Adipose tissue (tissue), 3 donors: ENCODE data around the gene ATRN. TPM values are rescaled to one million over a fixed set of nuclear protein-coding genes. Genes with fewer than 3 reads are reported as not detected.

Experiments
- H3K27ac ChIP-seq: one replicate; pipeline ENCODE4 v1.5.1; 2013; ENCODE audit warnings: low read depth, low read length
- WGBS, 3 donors: extraction: QIAGEN DNeasy Blood & Tissue Kit; methylation state at CpG; one replicate each; pipeline ENCODE4 v1.1.7; 2013; 5-methylcytosine and 5-hydroxymethylcytosine counted together
- polyA plus RNA-seq, 3 donors: library from polyadenylated mRNA; stranded (reverse); fragments of 200-250 nt; gene quantifications; one replicate each; pipeline ENCODE4 v1.2.3, GENCODE V29; 2013
- donor health status: healthy with polysubstance abuse.
- donor health status: Bipolar disorder and iron deficiency.
- donor health status: healthy.

ATRN gene
- polyA plus RNA-seq, 3 donors: 4.3 to 11.6 (median 9.4) TPM

DNA sequence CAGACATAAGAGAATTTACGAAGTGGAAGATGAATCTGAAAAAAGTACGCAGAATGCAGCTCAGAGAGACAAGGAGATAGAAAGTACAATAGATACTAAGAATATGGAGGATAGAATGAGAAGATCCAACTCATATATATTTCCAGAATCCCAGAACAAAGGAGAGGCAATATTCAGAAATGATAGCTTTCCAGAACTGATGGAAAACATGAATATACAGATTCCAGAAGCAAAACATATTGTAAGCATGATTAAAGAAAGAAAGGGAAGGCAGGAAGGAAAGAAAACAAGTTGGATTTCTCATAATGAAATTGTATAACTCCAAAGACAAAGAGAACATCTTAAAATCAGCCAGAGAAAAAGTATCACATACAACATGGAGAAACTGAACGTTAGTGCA is 169.4 kb downstream of the ATRN start:
- WGBS, 3 donors: 84 to 99% (median 96%) methylated on average over 3 of the region's 3 CpGs
- H3K27ac ChIP-seq: no peak overlapping the region

DNA sequence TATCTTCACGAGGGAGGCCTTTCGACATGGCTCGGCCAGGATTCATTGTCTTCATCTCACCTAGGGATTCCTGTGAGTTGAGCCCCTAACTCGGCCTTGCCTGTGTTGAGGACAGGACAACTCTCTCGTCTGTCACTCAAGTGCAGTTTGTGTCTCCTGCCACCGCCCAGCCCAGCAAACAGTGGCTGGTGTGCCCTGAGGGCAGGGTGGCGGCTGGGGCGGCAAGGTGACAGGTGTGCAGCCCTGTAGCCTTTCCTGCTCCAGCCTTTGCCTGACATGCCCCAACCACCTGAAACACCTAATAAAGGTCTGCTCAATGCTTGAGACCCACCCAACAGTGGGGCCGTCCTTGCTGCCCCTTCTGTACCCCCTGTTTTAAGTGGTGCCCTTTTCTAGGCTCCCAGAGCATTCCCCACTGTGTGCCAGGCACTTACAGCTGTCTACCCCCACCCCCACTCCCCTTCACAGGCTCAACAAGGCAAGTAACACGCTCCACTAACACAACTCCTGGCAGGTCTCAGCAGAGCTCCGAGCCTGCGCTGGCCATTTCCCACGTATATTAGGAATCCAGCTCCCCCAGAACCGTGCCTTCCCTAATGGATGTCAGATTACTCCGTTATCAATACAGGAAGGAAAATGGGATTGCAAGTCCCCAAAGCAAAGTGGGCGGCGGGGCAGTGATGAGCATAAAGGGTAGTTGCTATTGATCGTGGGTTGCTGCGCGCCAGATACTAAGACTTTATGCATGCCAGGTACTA is 174.7 kb downstream of the ATRN start:
- no peak overlapping the region for H3K27ac ChIP-seq
- WGBS, 3 donors: 92 to 95% (median 92%) methylated on average over 20 of the region's 20 CpGs

DNA sequence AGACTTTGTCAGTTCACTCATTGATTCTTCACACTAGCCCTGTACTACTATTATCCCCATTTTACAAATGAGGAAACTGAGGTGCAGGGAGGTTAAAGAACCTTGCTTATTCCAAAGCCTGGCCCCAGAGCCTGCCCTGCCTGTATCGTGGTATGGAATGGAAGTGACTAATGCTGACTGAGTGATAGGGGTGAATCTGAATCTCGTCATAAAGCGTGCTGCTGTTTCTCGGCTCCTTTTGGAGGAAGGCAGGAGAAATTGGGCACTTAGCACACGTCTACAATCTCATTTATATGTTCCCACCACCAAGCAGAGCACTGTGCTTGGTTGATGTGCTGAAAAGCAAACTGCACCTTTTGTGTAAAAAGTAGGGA is 175.2 kb downstream of the ATRN start:
- WGBS, 3 donors: 68 to 92% (median 87%) methylated on average over 5 of the region's 5 CpGs
- H3K27ac ChIP-seq: no peak overlapping the region

DNA sequence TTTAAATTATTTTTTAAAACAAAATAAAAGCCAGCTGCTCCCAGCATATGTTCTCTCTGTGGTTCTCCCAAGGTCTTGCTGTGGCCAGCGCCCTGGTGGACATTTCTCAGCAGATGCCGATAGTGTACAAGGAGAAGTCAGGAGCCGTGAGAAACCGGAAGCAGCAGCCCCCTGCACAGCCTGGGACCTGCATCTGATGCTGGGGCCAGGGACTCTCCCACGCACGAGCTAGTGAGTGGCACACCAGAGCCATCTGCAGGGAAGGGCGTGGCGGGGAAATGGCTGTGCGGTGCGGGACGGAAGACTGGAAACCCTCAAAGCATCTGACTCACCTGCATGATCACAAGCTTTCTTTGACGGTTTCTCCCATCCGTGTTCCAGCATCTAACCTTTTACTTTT is 175.8 kb downstream of the ATRN start:
- WGBS, 3 donors: 91 to 95% (median 92%) methylated on average over 13 of the region's 13 CpGs
- no peak overlapping the region for H3K27ac ChIP-seq

DNA sequence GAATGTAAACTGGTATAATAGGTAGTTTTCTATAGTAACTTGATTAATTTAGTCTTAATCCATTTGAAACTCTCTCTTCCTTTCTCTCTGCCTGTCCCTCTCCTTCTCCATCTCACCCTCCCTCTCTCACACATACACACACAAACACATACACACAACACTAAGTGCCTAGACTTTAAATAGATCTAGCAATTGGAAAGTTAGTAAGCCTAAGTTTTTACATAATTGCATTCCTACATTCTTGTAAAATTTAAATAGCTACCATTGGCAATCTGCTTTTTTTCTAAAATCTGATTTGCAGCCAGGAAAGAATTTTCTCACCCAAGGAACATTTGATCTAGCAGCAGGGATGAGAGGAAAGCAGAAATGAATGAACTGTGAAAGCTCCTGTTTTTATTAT is 176.7 kb downstream of the ATRN start:
- H3K27ac ChIP-seq: no peak overlapping the region

DNA sequence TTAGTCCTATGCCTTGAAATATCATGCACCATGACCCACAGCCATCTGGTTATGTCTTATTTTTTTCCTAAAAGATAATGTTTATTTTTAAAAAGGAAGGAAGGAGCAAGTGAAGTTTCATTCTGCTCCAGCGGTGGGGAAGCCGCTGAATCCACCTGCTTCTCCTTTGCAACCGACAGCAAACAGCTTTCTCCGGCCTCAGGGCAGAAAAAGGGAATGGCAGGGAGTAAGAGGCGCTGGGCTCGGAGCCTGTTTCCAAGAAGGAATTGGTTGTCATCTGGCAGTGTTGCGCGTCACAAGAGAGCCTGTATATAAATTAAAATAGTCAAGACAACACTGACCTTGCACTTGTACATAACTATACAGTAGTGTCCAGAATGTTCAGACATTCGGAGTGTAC is 178.1 kb downstream of the ATRN start:
- no peak overlapping the region for H3K27ac ChIP-seq
- WGBS, 3 donors: 92 to 94% (median 92%) methylated on average over 9 of the region's 9 CpGs

DNA sequence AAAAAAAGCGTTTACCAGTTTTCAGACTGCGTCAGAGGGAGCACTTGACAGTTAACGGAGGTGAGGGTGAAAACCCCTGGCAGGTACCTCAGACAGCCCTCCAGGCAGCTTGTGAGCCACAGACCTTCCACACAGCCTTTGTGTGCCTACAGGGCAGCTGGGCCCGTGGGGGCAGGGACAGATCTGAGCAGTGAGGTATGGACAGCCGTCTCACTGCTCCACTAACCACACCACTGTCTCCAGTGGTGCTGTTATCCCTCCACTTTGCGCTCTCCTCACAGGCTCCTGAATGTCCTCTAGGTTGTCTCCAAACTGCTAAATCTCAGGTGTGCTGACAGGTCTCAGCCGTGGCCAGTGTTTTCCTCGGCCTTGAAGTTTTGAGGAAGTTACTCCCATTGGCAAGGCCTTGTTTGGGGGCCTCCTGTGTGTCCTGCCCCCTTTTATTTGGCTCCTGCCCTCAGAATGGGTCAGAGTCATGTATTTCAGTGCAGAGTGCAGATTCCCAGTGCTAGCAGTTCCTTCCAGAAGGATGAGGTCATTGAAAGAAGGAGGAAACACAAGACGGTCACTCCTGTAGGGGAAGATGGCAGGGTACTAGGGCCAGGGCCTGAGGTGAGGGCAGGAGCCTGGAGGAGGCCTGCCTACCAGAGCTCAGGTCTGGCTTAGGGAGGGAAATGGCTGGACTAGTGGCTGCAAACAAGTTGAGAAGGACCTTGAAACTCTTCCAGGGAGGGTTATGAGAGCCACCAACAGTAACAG is 180.6 kb downstream of the ATRN start:
- 51 to 79% (median 79%) methylated on average over 9 of the region's 9 CpGs for WGBS, 3 donors
- no peak overlapping the region for H3K27ac ChIP-seq

DNA sequence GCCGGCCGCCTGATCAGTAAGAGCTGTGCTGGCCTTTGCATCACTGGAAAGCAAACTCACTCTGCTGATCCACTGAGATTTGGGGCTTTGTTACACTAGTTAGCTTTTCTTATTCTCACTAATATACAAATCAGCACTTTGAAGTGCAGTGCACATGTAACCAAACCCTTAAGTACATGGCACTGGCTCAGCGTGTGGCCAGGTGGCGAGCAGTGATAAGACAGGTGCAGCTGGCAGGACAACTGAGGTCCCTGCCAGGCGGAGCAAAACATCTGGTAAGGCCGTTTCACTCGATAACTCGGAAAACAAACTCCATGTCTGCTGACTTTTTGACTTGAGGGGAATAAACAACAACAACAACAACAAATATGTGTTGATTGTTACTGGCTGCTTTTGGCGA is 181.4 kb downstream of the ATRN start:
- no peak overlapping the region for H3K27ac ChIP-seq
- 53 to 93% (median 90%) methylated on average over 9 of the region's 9 CpGs for WGBS, 3 donors

DNA sequence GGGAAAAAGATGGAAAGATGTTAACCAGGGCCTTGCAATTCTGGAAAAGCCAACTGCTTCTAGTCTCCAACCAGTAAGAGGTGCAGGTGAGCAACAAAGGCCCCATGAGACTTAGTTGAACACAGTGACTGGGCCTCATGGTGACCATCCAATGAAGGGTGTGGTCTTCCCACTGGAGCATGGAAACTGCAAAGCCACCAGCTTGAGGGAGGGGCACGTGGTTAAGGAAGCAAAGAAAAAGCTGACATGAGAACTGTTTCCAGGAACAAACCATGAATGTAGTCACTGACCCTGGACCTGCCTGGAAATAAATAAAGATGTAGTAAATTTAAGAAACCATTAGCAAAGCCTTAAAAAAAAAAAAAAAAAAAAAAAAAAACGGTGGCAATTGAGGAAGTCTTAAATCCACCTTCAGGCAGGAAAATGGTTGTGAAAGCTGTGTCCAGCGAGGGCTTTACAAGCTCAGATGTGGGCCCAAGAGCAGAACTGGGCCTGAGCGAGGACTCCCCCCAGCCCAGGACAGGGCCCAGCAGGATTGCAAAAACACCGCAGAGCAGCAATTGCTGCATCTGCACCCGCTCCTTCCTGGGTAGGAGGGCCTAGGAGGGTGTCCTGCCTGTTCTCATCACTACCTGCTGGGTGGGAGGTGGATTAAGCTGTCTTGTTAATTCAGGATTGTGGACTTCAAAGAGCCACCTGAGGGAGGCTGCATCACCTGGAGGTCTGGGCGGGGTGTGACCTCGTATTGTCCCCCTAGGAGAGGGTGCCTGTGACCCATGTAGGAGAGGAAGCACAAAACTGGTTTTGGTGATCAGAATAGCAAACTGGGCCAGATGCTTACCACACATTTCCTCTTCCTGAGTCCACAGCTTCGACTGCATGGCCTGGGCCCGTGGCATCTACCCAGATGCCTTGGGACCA is 182.1 kb downstream of the ATRN start:
- WGBS, 3 donors: 62 to 91% (median 66%) methylated on average over 10 of the region's 10 CpGs
- H3K27ac ChIP-seq: no peak overlapping the region

DNA sequence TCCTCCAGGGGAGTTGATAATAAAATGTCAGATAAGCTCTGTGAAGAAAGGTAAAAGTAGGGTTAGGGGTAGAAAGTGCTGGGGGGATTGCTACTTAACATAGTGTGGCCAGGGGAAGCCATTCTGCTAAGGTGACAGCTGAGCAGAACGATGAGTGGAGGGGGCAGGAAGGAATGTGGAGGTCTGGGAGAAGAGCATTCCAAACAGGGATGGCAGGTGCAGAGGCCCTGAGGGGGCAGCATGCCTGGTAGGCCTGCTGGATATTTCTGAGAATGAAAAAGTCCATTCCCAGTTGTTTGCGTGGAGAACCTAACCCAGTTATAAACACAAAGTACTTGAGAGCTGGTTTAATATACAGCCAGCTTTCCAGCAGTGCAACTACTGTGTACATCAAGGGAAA is 183.1 kb downstream of the ATRN start:
- H3K27ac ChIP-seq: no peak overlapping the region
- 45 to 75% (median 67%) methylated on average over 2 of the region's 2 CpGs for WGBS, 3 donors

DNA sequence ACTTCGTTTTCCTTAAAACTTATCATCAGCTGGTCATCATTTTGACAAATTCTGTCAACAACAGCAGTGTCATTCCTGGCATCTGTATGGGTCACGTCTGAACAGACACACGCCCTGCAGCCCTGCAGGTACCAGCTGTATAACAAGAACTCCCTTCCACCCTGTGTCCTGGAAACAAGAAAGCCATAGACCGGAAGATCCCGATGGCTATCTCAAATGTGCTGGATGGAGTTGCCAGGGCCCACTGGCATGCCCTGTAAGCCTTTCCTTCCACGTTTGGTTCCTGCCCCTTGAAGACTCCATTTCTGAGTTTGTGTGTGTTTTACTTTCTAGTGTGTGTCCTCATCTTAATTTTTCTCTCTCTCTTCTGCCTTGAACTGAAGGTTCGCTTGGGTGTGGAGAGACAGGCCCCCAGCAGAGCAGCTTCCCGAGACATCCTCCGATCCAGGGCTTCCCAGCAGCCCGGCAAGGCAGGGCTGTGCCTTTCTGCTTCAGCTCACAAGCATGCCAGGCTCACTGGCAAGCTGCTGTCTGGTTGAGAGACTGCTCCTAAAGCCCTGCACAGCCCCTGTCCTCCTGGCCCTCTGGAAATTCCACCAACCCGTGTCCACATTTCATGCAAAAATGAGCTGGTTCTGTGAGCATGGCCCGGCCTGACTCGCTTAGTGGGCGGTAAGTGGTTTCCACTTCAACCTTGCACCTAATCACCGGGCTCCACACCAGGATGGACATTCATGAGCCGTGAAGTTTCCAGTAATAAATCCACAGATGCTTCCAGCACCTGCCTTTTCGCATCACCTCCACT is 183.7 kb downstream of the ATRN start:
- no peak overlapping the region for H3K27ac ChIP-seq
- WGBS, 3 donors: 81 to 83% (median 83%) methylated on average over 17 of the region's 17 CpGs

DNA sequence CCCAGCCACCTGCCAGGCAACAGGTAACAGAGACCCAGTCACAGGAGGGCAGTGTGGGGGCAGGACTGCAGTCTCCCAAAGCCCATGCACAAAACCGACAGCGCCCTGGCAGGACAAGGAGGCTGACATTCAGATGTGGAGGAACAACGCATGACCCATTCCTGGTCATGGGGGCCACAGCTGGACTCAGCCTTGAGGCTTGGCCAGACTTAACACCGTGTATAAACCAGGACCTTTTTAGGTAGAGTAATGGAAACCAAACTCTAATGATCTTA is 184.2 kb downstream of the ATRN start:
- WGBS, 3 donors: 82 to 96% (median 94%) methylated on average over 3 to 4 of the region's 4 CpGs
- no peak overlapping the region for H3K27ac ChIP-seq

DNA sequence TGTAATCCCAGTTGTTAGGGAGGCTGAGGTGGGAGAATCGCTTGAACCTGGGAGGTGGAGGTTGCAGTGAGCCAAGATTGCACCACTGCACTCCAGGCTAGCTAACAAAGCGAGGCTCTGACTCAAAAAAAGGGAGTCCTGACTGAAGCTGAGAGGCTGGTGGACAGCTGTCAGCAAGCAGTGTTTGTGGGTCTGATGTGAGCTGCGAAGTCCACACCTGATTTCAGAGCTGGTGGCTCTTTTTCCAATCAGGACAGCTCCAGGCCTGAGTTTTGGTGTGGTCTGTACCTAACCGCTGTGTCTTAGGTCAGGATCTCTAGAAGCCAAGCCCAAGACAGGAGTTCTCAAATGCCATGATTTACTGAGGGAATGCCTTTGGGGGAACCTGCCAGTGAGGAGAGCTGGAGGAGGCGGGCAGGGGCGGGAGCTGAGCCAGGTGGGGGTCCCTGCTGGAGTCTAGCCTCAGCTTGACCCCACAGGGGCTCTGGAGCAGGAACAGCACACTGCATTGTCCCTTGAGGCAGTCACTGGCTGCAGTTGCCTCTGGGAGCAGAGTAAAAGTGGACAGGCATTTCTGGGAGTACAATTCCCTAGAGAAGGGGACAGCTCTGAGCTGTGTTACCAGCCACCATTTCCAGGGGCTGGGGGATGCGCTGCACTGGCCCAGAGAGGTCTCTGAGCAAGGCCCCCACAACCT is 187.3 kb downstream of the ATRN start:
- no peak overlapping the region for H3K27ac ChIP-seq
- WGBS, 3 donors: 73 to 87% (median 84%) methylated on average over 7 of the region's 7 CpGs

DNA sequence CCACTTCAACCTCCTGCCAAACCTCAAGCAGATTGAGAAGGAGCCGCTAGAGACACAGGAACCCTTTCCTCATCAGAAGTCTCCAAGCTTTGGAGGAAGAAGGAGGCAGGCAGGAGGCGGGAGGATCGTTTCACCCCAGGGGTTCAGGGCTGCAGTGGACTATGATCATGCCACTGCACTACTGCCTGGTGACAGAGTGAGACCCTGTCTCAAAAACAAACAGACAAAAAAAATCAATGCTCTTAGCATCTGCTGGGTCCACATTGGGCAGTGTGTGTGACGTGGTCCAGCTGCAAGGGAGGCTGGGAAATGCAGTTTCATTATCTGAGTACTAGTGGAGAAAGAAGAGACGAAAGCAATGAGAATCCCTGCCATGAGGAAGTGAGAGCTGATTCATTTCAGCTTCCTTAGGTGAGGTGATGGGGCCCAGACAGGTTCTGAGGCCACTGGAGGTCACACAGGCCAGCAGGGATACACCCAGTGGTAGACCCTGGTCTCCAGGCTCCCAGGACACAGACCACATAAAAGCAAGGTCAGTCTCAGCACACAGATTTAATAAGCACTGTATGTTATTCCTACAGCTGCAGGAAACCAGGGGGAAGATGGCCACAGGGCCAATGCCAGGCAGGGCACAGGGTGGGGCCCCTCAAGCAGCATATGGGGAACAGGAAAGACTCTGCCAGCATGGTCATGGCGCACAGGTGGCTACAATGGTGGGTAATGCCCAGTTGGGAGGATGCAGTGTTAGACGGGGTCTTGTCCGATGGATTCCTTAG is 188.1 kb downstream of the ATRN start:
- no peak overlapping the region for H3K27ac ChIP-seq
- 52 to 70% (median 59%) methylated on average over 8 of the region's 8 CpGs for WGBS, 3 donors

DNA sequence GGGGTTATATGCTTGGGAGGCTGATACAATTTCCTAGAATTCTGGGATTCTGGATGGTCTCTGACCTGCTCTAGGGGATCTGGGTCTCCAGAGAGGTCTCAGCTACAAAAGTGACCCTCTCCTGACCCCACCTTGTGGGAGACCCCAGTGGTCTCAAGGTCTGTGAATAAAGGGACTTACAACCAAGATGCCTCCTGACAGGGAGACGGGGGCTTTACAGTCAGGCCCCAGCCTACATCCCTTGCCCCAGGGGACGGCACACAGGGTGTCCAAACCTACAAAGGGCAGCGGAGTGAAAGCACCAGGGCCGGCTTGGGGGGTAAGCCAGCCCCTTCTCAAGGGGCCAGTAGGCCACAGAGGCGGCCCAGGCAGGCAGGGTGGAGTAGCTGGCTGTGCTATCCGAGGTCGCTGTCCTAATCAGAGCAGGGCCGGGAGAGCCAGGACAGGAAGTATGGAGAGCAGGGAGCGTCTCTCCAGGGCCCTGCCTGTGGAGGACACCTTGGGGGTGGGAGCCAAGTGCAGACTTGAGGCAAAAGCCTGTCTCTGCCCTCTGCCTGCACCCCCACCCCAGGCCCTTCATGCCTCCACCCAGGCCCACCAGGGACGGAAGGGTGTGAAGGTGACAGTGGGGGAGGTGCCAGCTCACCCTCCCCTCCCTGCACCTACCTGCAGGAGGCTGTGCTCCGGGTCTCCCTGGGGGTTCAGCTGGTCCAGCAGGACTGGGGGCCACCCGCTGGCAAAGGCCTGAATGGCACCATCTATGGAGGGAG is 188.9 kb downstream of the ATRN start:
- no peak overlapping the region for H3K27ac ChIP-seq
- 66 to 74% (median 71%) methylated on average over 10 to 12 of the region's 12 CpGs for WGBS, 3 donors

DNA sequence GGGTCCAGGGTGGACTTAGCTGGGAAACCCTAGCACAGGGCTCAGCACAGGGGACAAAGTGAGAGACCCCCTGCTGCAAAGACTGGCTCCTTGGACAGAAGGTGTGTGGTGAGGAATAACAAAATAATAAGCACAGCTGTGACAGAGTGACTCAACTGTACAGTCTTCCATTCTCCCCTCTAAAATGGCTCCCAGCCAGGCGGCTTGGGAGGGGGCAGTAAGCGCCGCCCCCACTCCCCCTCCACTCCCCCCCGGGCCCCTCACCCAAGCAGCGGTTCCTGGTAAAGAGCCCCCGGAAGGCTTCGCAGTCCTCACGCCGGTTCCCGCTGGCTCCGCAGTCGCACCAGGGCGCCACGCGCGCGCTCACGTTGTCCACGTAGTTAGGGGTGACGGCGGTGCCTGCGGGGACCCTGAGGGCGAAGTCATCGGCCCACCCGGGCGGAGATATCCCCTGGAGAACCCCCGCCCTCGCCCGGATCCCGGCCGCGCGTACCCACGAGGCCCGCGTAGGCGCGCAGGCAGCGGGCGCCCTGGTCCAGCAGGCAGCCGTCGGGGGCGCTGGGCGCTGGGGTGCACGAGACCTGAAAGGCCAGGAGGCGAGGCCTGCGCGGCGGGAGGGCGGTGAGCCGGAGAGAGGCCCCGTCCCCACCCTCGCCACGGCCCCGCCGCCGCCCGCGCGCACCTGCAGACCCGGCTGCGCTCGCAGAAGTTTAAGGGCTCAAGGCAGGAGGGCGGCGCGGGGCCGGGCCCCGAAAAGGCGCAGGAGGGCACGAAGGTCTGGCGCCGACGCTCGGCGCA is 189.6 kb downstream of the ATRN start:
- WGBS, 3 donors: 1 to 4% (median 3%) methylated on average over 37 to 75 of the region's 75 CpGs
- no peak overlapping the region for H3K27ac ChIP-seq
